Spleen (tissue), 11 donors: ENCODE data around the gene TMEM178B. TPM values are rescaled to one million over a fixed set of nuclear protein-coding genes. Genes with fewer than 3 reads are reported as not detected.

Experiments
- DNase-seq: peaks from one replicate; pipeline ENCODE4 v3.0.0-alpha.2; 2020
- H3K27ac ChIP-seq, 8 donors: fragments of 200-600 bp; sonication (generic) in 7 of 8; 1 replicate in 4 of 8; 2 replicates in 4 of 8; pipeline versions ENCODE4 v1.5.0 to v1.8.0; 2016 to 2021; ENCODE audit warnings: inconsistent platforms in 4 of 8, mild to moderate bottlenecking in 4 of 8, moderate library complexity in 1 of 8
- H3K27me3 ChIP-seq, 7 donors: fragments of 200-600 bp; sonication (generic) in 6 of 7; replicated peaks in 1 of 7; 1 replicate in 4 of 7; 2 replicates in 3 of 7; pipeline versions ENCODE4 v1.5.0 to v1.8.0; 2016 to 2021; ENCODE audit warnings: inconsistent platforms in 3 of 7, mild to moderate bottlenecking in 1 of 7
- H3K36me3 ChIP-seq, 6 donors: fragments of 200-600 bp; sonication (generic) in 5 of 6; 1 replicate in 4 of 6; 2 replicates in 2 of 6; pipeline versions ENCODE4 v1.5.0 to v1.8.0; 2016 to 2021; ENCODE audit warnings: inconsistent platforms in 2 of 6
- H3K4me1 ChIP-seq, 6 donors: fragments of 200-600 bp; sonication (generic) in 5 of 6; 1 replicate in 3 of 6; 2 replicates in 3 of 6; pipeline versions ENCODE4 v1.5.0 to v1.8.0; 2016 to 2021; ENCODE audit warnings: inconsistent platforms in 3 of 6
- H3K4me3 ChIP-seq, 8 donors: fragments of 200-600 bp; sonication (generic) in 7 of 8; 1 replicate in 4 of 8; 2 replicates in 4 of 8; pipeline versions ENCODE4 v1.5.0 to v1.8.0; 2016 to 2021; ENCODE audit warnings: inconsistent platforms in 4 of 8, mild to moderate bottlenecking in 4 of 8, moderate library complexity in 2 of 8
- H3K9me3 ChIP-seq, 8 donors: fragments of 200-600 bp; sonication (generic) in 7 of 8; 1 replicate in 4 of 8; 2 replicates in 4 of 8; pipeline versions ENCODE4 v1.5.0 to v1.8.0; 2016 to 2021; ENCODE audit warnings: inconsistent platforms in 4 of 8
- POLR2A ChIP-seq, 3 donors: fragments of 450-650 bp; IDR thresholded peaks; one replicate each; pipeline ENCODE4 v1.5.1; 2017; ENCODE audit warnings: antibody characterized with exemption in 3 of 3, mild to moderate bottlenecking in 1 of 3
- POLR2AphosphoS5 ChIP-seq, 3 donors: sonication (generic); formaldehyde crosslinking; IDR thresholded peaks; one replicate each; pipeline ENCODE4 v1.5.1; 2017; ENCODE audit warnings: antibody characterized with exemption in 3 of 3
- WGBS, 5 donors: extraction: QIAGEN DNeasy Blood & Tissue Kit in 3 of 5; methylation state at CpG; one replicate each; pipeline versions ENCODE4 v1.1.5 to v1.1.7; 2013 to 2018; 5-methylcytosine and 5-hydroxymethylcytosine counted together
- intact Hi-C: fragments of 100-400 bp; cut with DNase I; formaldehyde crosslinking; loops from one replicate; pipeline ENCODE4 v1.15.0; 2023; ENCODE audit warnings: low total_unique reads
- polyA plus RNA-seq, 3 donors: library from polyadenylated mRNA; stranded (reverse); fragments of 200-250 nt; gene quantifications; one replicate each; pipeline ENCODE4 v1.2.1, GENCODE V29; 2013
- total RNA-seq, 7 donors: library from RNA; depleted of rRNA in 3 of 7; stranded (reverse); fragments of >200 nt in 3 of 7; fragmentation: NEBNext Ultra II Directional in 4 of 7; extraction: Animal tissue kit (Norgen Biotek cat#: 25700) in 4 of 7; gene quantifications; one replicate each; pipeline versions ENCODE4 v1.1.0 to v1.2.1, GENCODE V29; 2016 to 2021
- TF ChIP-seq, protein P1 (sequence below), 11 experiments: fragments of 200-600 bp in 7 of 11; fragments of 450-650 bp in 4 of 11; sonication (generic) in 4 of 11; IDR thresholded peaks in 8 of 11; conservative IDR thresholded peaks in 3 of 11; 1 replicate in 7 of 11; 2 replicates in 4 of 11; pipeline versions ENCODE4 v1.4.0 to v1.8.0; 2016 to 2021; ENCODE audit warnings: antibody characterized with exemption in 11 of 11, inconsistent platforms in 4 of 11, mild to moderate bottlenecking in 1 of 11
- donor health status: healthy with polysubstance abuse.
- donor health status: DM: no; HTN: no; CAD: no; lungs with moderate emphysema.
- donor health status: DM: no; HTN: no; CAD: no.
- donor health status: Bipolar disorder and iron deficiency.
- donor health status: healthy.
- donor health status: DM: no; HTN: no; CAD: no.
- donor health status: DM: yes; HTN: yes; CAD: no.

TMEM178B gene
- total and polyA plus RNA-seq, 10 donors = 0.35 to 5.5 (median 1.3) TPM

DNA sequence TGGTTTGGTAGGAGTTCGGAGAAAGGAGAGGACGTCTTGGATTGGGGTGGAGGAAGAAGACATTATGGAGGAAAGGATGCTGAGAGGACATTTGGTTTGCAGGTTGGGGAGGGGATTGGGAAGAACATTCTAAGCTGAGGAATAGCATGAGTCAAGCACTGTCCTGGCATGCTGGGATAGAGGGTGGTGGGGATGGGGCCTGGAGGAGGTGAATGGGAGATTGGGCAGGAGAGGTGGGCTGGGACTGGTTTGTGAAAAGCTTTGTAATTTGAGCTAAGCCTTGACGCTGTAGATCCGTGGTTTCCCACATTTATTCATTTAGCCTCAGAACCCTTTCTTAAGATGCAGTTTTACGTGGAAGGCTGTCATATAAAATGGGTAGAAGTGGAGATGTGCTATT is 52.2 kb downstream of the TMEM178B start:
- Histone ChIP-seq H3K36me3 (no peaks in the 10 kb centered on the region), H3K27me3 (no peaks in the 10 kb centered on the region), H3K27ac (no peak overlapping the region), H3K9me3 (no peaks in the 10 kb centered on the region), H3K4me1 (no peaks in the 10 kb centered on the region), H3K4me3 (no peak overlapping the region)
- intact Hi-C loops = no loop called here
- WGBS, 5 donors = 66 to 78% (median 73%) methylated on average over 5 of the region's 5 CpGs
- no peak for DNase-seq
- TF ChIP-seq, protein P1, sequence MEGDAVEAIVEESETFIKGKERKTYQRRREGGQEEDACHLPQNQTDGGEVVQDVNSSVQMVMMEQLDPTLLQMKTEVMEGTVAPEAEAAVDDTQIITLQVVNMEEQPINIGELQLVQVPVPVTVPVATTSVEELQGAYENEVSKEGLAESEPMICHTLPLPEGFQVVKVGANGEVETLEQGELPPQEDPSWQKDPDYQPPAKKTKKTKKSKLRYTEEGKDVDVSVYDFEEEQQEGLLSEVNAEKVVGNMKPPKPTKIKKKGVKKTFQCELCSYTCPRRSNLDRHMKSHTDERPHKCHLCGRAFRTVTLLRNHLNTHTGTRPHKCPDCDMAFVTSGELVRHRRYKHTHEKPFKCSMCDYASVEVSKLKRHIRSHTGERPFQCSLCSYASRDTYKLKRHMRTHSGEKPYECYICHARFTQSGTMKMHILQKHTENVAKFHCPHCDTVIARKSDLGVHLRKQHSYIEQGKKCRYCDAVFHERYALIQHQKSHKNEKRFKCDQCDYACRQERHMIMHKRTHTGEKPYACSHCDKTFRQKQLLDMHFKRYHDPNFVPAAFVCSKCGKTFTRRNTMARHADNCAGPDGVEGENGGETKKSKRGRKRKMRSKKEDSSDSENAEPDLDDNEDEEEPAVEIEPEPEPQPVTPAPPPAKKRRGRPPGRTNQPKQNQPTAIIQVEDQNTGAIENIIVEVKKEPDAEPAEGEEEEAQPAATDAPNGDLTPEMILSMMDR (IDR thresholded peaks at IDR 0.05 in 8 of 11, conservative IDR thresholded peaks at IDR 0.05 in 3 of 11) = no peak
- no peak for TF ChIP-seq POLR2AphosphoS5 (IDR thresholded peaks at IDR 0.05)

- TF ChIP-seq POLR2A (IDR thresholded peaks at IDR 0.05) (no peak), POLR2AphosphoS5 (IDR thresholded peaks at IDR 0.05) (no peak)
- TF ChIP-seq, protein P1 (IDR thresholded peaks at IDR 0.05 in 8 of 11, conservative IDR thresholded peaks at IDR 0.05 in 3 of 11) = no peak
- peaks cover 0 to 16% (median 11%) of the 10 kb centered on the region in 8 donors for H3K9me3 ChIP-seq
- H3K4me1 ChIP-seq = no peaks in the 10 kb centered on the region
- DNase-seq = no peak
- no peak overlapping the region for H3K4me3 ChIP-seq
- no peaks in the 10 kb centered on the region for H3K36me3 ChIP-seq
- H3K27me3 ChIP-seq = peaks cover 0 to 5% (median 0%) of the 10 kb centered on the region in 7 donors
- no peak overlapping the region for H3K27ac ChIP-seq
- intact Hi-C loops = no loop called here
- 16 to 47% (median 26%) methylated on average over 2 of the region's 2 CpGs for WGBS, 5 donors
These were observed 54.6 kb downstream of the TMEM178B start for GRCh38 chr7:141128506-141128905.

GRCh38 chr7:141128931-141129330 is 55.1 kb downstream of the TMEM178B start:
- peaks cover 0 to 20% (median 15%) of the 10 kb centered on the region in 8 donors for H3K9me3 ChIP-seq
- DNase-seq = no peak
- intact Hi-C loops = no loop called here
- no peak overlapping the region for H3K4me3 ChIP-seq
- no peak overlapping the region for H3K27ac ChIP-seq
- H3K27me3 ChIP-seq = peaks cover 0 to 5% (median 0%) of the 10 kb centered on the region in 7 donors
- no peaks in the 10 kb centered on the region for H3K36me3 ChIP-seq
- 67 to 85% (median 72%) methylated on average over 2 of the region's 2 CpGs for WGBS, 5 donors
- no peak for TF ChIP-seq POLR2AphosphoS5 (IDR thresholded peaks at IDR 0.05)
- no peak for TF ChIP-seq POLR2A (IDR thresholded peaks at IDR 0.05)
- TF ChIP-seq, protein P1 (IDR thresholded peaks at IDR 0.05 in 8 of 11, conservative IDR thresholded peaks at IDR 0.05 in 3 of 11) = no peak
- H3K4me1 ChIP-seq = no peaks in the 10 kb centered on the region

DNA sequence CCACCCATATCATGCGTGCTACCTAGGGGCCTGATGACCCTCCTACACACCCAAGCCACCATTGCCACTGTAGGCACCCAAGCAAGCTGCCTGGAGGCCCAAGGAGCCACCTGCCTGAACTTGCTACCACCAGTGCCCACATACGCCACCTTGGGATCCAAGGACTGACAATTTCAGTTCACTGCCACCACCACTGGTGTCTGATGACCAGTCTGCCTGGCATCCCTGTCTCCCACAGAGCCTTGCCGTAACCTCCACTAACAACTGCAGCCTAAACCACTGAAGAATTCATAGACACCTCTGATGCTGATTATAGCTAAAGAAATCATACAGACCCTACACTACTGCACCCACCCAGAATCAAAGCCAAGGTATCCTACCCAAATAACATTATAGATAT is 58.8 kb downstream of the TMEM178B start:
- no peak for DNase-seq
- intact Hi-C loops = no loop called here
- TF ChIP-seq POLR2A (IDR thresholded peaks at IDR 0.05) (no peak), POLR2AphosphoS5 (IDR thresholded peaks at IDR 0.05) (no peak)
- TF ChIP-seq, protein P1 (IDR thresholded peaks at IDR 0.05 in 8 of 11, conservative IDR thresholded peaks at IDR 0.05 in 3 of 11) = no peak
- H3K27me3 ChIP-seq = peaks cover 0 to 5% (median 0%) of the 10 kb centered on the region in 7 donors
- no peak overlapping the region for H3K27ac ChIP-seq
- H3K9me3 ChIP-seq = peaks cover 0 to 31% (median 20%) of the 10 kb centered on the region in 8 donors
- WGBS, 5 donors = 69 to 94% (median 87%) methylated on average over 2 to 3 of the region's 3 CpGs
- H3K4me1 ChIP-seq = no peaks in the 10 kb centered on the region
- no peak overlapping the region for H3K4me3 ChIP-seq
- no peaks in the 10 kb centered on the region for H3K36me3 ChIP-seq
